Inflammatory macrophage treated with lipopolysaccharide for 1 hour (primary cell): Measurements from ENCODE around the gene MLANA.

ENCODE experiments used
- DNase-seq, 2 donors: peaks; one replicate each; pipeline ENCODE4 v3.0.0-alpha.2; 2020 to 2022

Gene MLANA

GRCh38 chr9:5890641-5891040 is at the start of gene MLANA:
Gene MLANA, plus strand, starts transcription at chr9:5890889. Its CDS starts 1,586 bp downstream, at chr9:5892475.
- no peak for DNase-seq

- DNase-seq, result no peak
These were observed 48.7 kb upstream of the MLANA start for GRCh38 chr9:5841771-5842573.

- no peak for DNase-seq
These were observed 47.5 kb upstream of the MLANA start for GRCh38 chr9:5842929-5843793.

GRCh38 chr9:5843794-5844471 is 46.8 kb upstream of the MLANA start:
- DNase-seq, result no peak

- no peak for DNase-seq
These were observed 45.5 kb upstream of the MLANA start for GRCh38 chr9:5845157-5845531.

GRCh38 chr9:5846096-5846495 is 44.6 kb upstream of the MLANA start:
- DNase-seq, result no peak

- peak; percentile 65 to 89 for DNase-seq
These were observed 44.2 kb upstream of the MLANA start for GRCh38 chr9:5846501-5846921.

GRCh38 chr9:5848372-5848882 is 42.3 kb upstream of the MLANA start:
- DNase-seq, result no peak

GRCh38 chr9:5850724-5851122 is 40.0 kb upstream of the MLANA start:
- peak; percentile 16 to 42 for DNase-seq

- peak; percentile 89 to 97 for DNase-seq
These were observed 39.2 kb upstream of the MLANA start for GRCh38 chr9:5851445-5851844.

GRCh38 chr9:5852987-5853386 is 37.7 kb upstream of the MLANA start:
- no peak for DNase-seq

GRCh38 chr9:5853617-5854016 is 37.1 kb upstream of the MLANA start:
- DNase-seq, result no peak

GRCh38 chr9:5854063-5854790 is 36.5 kb upstream of the MLANA start:
- DNase-seq, result no peak

- DNase-seq, result peak; percentile 30 to 40
These were observed 32.8 kb upstream of the MLANA start for GRCh38 chr9:5857928-5858327.

- peak in 1 of 2 donors; percentile 15 for DNase-seq
These were observed 31.9 kb upstream of the MLANA start for GRCh38 chr9:5858833-5859232.

- DNase-seq, result no peak
These were observed 27.5 kb upstream of the MLANA start for GRCh38 chr9:5863092-5863746.

- no peak for DNase-seq
These were observed 26.2 kb upstream of the MLANA start for GRCh38 chr9:5864446-5864845.

- DNase-seq, result no peak
These were observed 24.4 kb upstream of the MLANA start for GRCh38 chr9:5866272-5866671.

- no peak for DNase-seq
These were observed 24.0 kb upstream of the MLANA start for GRCh38 chr9:5866685-5867084.

- no peak for DNase-seq
These were observed 22.5 kb upstream of the MLANA start for GRCh38 chr9:5868235-5868634.

- no peak for DNase-seq
These were observed 21.2 kb upstream of the MLANA start for GRCh38 chr9:5869315-5870019.
